Progenitor cell of endocrine pancreas (in vitro differentiated cells): Measurements from ENCODE around the gene CRLF3. TPM values are rescaled to one million over a fixed set of nuclear protein-coding genes. Genes with fewer than 3 reads are reported as not detected.
"Not testable (repeated sequence)": the region's sequence is repeated elsewhere in the genome, so short reads cannot be mapped to it uniquely, and the experiment has no call there.

Source experiments
- DNase-seq: peaks from one replicate; pipeline ENCODE4 v3.0.0; 2021; ENCODE audit warnings: low spot score; ENCODE audit not compliant: unreplicated experiment
- H3K27ac Mint-ChIP-seq: 2 replicates; pipeline ENCODE4 v1.8.0; 2021; ENCODE audit warnings: mild to moderate bottlenecking, moderate library complexity, mixed read lengths
- H3K27me3 Mint-ChIP-seq: 2 replicates; pipeline ENCODE4 v1.8.0; 2021; ENCODE audit warnings: mixed read lengths
- H3K36me3 Mint-ChIP-seq: 2 replicates; pipeline ENCODE4 v1.8.0; 2022; ENCODE audit warnings: mixed read lengths; ENCODE audit not compliant: insufficient read depth
- H3K4me1 Mint-ChIP-seq: 2 replicates; pipeline ENCODE4 v1.8.0; 2021; ENCODE audit warnings: low read depth, mixed read lengths
- H3K4me3 Mint-ChIP-seq: 2 replicates; pipeline ENCODE4 v1.8.0; 2021; ENCODE audit warnings: low read depth, mild to moderate bottlenecking, moderate library complexity, mixed read lengths
- H3K9me3 Mint-ChIP-seq: 2 replicates; pipeline ENCODE4 v1.8.0; 2021; ENCODE audit warnings: low read depth, mixed read lengths
- total RNA-seq: library from RNA; stranded (reverse); gene quantifications from 2 replicates; pipeline ENCODE4 v1.2.1, GENCODE V29; 2021

CRLF3 gene
- total RNA-seq, 1 donor from 2014 or later: 11.3 TPM

DNA sequence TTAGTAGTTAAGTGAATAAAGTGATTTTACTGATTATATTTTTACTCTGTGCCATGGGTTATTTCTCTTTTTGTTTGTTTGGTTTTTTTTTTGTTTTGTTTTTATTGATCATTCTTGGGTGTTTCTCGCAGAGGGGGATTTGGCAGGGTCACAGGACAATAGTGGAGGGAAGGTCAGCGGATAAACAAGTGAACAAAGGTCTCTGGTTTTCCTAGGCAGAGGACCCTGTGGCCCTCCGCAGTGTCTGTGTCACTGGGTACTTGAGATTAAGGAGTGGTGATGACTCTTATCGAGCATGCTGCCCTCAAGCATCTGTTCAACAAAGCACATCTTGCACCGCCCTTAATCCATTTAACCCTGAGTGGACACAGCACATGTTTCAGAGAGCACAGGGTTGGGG is 88.8 kb downstream of the CRLF3 start:
- H3K27ac Mint-ChIP-seq: peak overlapping the region; percentile 50
- not testable (repeated sequence) for H3K27me3 Mint-ChIP-seq, H3K36me3 Mint-ChIP-seq, DNase-seq, H3K9me3 Mint-ChIP-seq, H3K4me3 Mint-ChIP-seq
- peaks cover 13% of the 10 kb centered on the region for H3K4me1 Mint-ChIP-seq

DNA sequence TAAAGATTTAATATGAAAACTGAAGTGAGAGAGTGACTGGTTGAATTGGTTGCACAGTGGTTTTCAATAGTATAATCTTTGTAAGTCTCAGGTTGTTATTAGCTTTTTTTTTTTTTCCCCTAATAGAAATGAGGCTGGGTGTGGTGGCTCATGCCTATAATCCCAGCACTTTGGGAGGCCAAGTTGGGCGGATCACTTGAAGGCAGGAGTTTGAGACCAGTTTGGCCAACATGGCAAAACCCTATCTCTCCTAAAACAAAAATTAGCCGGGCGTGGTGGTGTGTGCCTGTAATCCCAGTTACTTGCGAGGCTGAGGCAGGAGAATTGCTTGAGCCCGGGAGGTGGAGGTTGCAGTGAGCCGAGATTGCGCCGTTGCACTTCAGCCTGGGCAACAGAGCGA is 89.3 kb downstream of the CRLF3 start:
- H3K4me3 Mint-ChIP-seq, DNase-seq, H3K27me3 Mint-ChIP-seq, H3K36me3 Mint-ChIP-seq, H3K9me3 Mint-ChIP-seq: not testable (repeated sequence)
- peaks cover 13% of the 10 kb centered on the region for H3K4me1 Mint-ChIP-seq
- peak overlapping the region; percentile 67 for H3K27ac Mint-ChIP-seq

DNA sequence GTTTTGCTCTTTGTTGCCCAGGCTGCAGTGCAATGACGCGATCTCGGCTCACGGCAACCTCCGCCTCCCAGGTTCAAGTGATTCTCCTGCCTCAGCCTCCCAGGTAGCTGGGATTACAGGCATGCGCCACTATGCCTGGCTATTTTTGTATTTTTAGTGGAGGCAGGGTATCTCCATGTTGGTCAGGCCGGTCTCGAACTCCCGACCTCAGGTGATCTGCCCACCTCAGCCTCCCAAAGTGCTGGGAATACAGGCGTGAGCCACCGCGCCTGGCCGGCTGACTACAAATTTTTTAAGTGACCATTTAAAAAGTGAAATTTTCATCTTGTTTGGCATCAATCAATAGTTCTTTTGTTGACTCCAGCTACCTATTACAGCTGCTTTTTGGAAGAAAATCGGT is 90.3 kb downstream of the CRLF3 start:
- H3K4me1 Mint-ChIP-seq: peaks cover 15% of the 10 kb centered on the region
- H3K36me3 Mint-ChIP-seq, DNase-seq, H3K9me3 Mint-ChIP-seq, H3K27ac Mint-ChIP-seq, H3K27me3 Mint-ChIP-seq: not testable (repeated sequence)
- H3K4me3 Mint-ChIP-seq: peak overlapping the region; percentile 16

Other genes starting within 250 kb of the CRLF3 start
- gene ATAD5, start 7.3 kb upstream of the CRLF3 start, total RNA-seq: 13.4 and 14.0 TPM in 2 replicates
- 17.3 and 17.7 TPM in 2 replicates for gene TEFM, start 81.5 kb upstream of the CRLF3 start, total RNA-seq
- gene ADAP2, start 97.3 kb upstream of the CRLF3 start, total RNA-seq: 1.2 and 2.3 TPM in 2 replicates
- gene RNF135, start 146.3 kb upstream of the CRLF3 start, total RNA-seq: 5.6 and 6.9 TPM in 2 replicates